Activated T-cell treated with anti-CD3 and anti-CD28 coated beads, Interleukin-2, amount 50 U/mL, for 24 hours (primary cell): ENCODE data around the gene CDK18.

Experiments
- DNase-seq: peaks from one replicate; pipeline ENCODE4 v3.0.0-alpha.2; 2020
- H3K27ac Mint-ChIP-seq: 2 replicates; pipeline ENCODE4 v1.8.0; 2020; ENCODE audit warnings: mild to moderate bottlenecking, mixed read lengths
- H3K27me3 Mint-ChIP-seq: 2 replicates; pipeline ENCODE4 v1.8.0; 2020; ENCODE audit warnings: mixed read lengths
- H3K36me3 Mint-ChIP-seq: 2 replicates; pipeline ENCODE4 v1.8.0; 2020; ENCODE audit warnings: low read depth, mixed read lengths
- H3K4me1 Mint-ChIP-seq: 2 replicates; pipeline ENCODE4 v1.8.0; 2020; ENCODE audit warnings: low read depth, mixed read lengths
- H3K4me3 Mint-ChIP-seq: 2 replicates; pipeline ENCODE4 v1.8.0; 2020; ENCODE audit warnings: mild to moderate bottlenecking, moderate library complexity, mixed read lengths
- H3K9me3 Mint-ChIP-seq: 2 replicates; pipeline ENCODE4 v1.8.0; 2020; ENCODE audit warnings: mixed read lengths

The CDK18 gene

GRCh38 chr1:205506409-205507200, 2.1 kb downstream of the CDK18 start:
- DNase-seq = no peak
- Mint-ChIP-seq H3K27ac (no peak overlapping the region), H3K27me3 (peaks cover 5% of the 10 kb centered on the region), H3K9me3 (no peaks in the 10 kb centered on the region), H3K4me3 (no peak overlapping the region), H3K36me3 (no peaks in the 10 kb centered on the region), H3K4me1 (peaks cover 14% of the 10 kb centered on the region)

GRCh38 chr1:205508227-205508714, 3.8 kb downstream of the CDK18 start:
- H3K27me3 Mint-ChIP-seq = peaks cover 5% of the 10 kb centered on the region

GRCh38 chr1:205510308-205510950, 6.0 kb downstream of the CDK18 start:
- no peaks in the 10 kb centered on the region for H3K36me3 Mint-ChIP-seq
- no peak for DNase-seq
- H3K4me1 Mint-ChIP-seq = peaks cover 10% of the 10 kb centered on the region
- no peak overlapping the region for H3K27ac Mint-ChIP-seq
- H3K9me3 Mint-ChIP-seq = no peaks in the 10 kb centered on the region
- H3K27me3 Mint-ChIP-seq = peaks cover 4% of the 10 kb centered on the region
- H3K4me3 Mint-ChIP-seq = no peak overlapping the region

More at GRCh38 chr1:205508227-205508714, 3.8 kb downstream of the CDK18 start:
- no peak overlapping the region for H3K27ac Mint-ChIP-seq
- peaks cover 14% of the 10 kb centered on the region for H3K4me1 Mint-ChIP-seq
- no peak for DNase-seq
- no peak overlapping the region for H3K4me3 Mint-ChIP-seq
- H3K36me3 Mint-ChIP-seq = no peaks in the 10 kb centered on the region
- no peaks in the 10 kb centered on the region for H3K9me3 Mint-ChIP-seq

DNA sequence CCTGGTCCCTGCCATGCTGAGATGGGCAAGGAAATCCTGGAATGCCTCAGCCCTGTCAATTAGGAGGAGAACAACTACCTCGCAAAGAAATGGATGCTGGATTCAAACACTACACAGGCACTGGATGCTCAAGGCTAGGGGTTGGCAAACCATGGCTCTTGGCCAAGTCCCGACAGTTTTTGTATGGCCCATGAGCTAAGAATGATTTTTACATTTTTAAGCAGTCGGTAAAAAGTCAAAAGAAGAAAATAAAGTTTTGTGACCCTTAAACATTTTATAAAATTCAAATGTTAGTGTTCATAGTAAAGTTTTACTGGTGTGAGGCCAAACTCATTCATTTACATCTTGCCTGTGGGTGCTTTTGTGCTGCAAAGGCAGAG, 6.5 kb downstream of the CDK18 start:
- H3K27me3 Mint-ChIP-seq = no peaks in the 10 kb centered on the region
- peaks cover 8% of the 10 kb centered on the region for H3K4me1 Mint-ChIP-seq
- no peaks in the 10 kb centered on the region for H3K36me3 Mint-ChIP-seq
- no peaks in the 10 kb centered on the region for H3K9me3 Mint-ChIP-seq
- DNase-seq = no peak
- H3K27ac Mint-ChIP-seq = no peak overlapping the region
- H3K4me3 Mint-ChIP-seq = no peak overlapping the region

GRCh38 chr1:205512059-205513045, 7.9 kb downstream of the CDK18 start:
- no peaks in the 10 kb centered on the region for H3K9me3 Mint-ChIP-seq
- no peaks in the 10 kb centered on the region for H3K27me3 Mint-ChIP-seq
- H3K4me1 Mint-ChIP-seq = peaks cover 8% of the 10 kb centered on the region
- H3K27ac Mint-ChIP-seq = no peak overlapping the region
- H3K36me3 Mint-ChIP-seq = no peaks in the 10 kb centered on the region
- H3K4me3 Mint-ChIP-seq = no peak overlapping the region
- no peak for DNase-seq

- Mint-ChIP-seq H3K4me3 (no peak overlapping the region), H3K27me3 (no peaks in the 10 kb centered on the region), H3K36me3 (no peaks in the 10 kb centered on the region), H3K4me1 (peaks cover 8% of the 10 kb centered on the region), H3K27ac (no peak overlapping the region), H3K9me3 (no peaks in the 10 kb centered on the region)
- DNase-seq = no peak
These were observed 9.3 kb downstream of the CDK18 start for GRCh38 chr1:205513774-205514173.

DNA sequence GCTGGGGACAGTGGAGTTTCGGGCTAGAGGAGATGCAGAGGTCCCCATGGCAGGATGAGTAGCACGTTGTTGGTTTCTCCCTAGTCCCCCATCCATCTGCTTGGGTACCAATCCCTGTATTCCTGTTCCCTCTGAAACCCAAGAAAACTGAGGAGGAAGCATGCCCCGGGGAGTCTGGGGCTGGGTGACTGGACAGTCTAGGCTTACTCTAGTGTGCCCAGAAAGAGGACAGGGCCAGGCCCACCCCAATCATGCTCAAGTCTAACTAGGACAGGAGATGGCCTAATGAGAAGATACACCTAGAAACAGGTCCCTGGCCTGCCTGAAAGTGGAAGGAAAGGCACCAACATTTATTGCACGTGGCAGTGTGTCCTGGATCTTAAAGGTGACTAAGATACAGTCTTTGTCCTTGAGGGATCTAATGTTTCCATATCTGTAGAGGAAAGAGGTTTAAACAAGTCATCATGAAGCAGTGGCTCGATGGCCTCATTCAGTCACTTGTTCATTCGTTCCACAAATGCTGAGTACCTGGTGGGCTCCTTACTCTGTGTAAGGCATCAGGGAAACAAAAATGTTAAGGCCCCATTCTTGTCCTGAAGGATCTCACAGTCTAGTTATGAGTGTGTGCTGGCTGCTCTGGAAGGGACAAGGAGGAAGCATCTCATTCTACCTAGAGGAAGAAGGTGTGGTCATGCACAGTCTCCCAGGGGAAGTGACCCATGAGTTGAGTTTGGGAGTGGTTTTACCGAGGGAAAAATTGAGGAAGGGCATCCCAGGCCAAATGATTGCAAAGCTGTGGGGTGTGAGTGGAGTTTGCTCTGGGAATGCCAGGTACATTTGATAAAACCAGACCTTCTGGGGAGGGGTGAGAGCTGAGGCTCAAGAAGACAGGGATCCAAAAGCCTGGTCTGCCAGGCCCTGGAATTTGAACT, 10.0 kb downstream of the CDK18 start:
- peaks cover 8% of the 10 kb centered on the region for H3K4me1 Mint-ChIP-seq
- H3K27me3 Mint-ChIP-seq = peaks cover 3% of the 10 kb centered on the region
- peak overlapping the region; percentile 19 for H3K27ac Mint-ChIP-seq
- DNase-seq = no peak
- H3K36me3 Mint-ChIP-seq = no peaks in the 10 kb centered on the region
- H3K4me3 Mint-ChIP-seq = no peak overlapping the region
- H3K9me3 Mint-ChIP-seq = no peaks in the 10 kb centered on the region

DNA sequence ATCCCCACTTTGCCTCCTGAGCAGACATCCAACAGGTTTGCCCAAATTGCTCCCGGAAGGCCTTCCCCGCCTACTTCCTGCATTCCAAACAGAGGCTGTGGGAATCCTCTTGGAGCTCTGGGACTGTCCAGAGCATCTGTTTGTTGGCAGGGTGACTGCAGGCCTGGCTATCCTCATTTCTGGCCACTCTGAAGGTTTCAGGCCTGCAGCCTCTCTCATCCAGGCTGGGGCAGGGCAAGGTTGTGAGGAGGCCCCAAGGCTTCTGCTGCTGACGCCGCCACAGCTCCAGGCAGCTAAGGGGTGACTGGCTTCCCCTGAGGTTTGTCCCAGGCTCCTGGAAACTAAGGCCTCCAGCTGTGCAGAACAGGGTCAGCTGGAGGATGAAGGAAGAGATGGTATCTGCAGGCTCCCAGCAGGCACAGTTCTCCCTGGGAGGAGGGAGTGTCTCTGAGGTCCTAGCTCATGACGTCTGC, 11.3 kb downstream of the CDK18 start:
- no peak overlapping the region for H3K27ac Mint-ChIP-seq
- no peak overlapping the region for H3K4me3 Mint-ChIP-seq
- H3K36me3 Mint-ChIP-seq = no peaks in the 10 kb centered on the region
- peaks cover 3% of the 10 kb centered on the region for H3K27me3 Mint-ChIP-seq
- no peaks in the 10 kb centered on the region for H3K9me3 Mint-ChIP-seq
- H3K4me1 Mint-ChIP-seq = peaks cover 8% of the 10 kb centered on the region
- no peak for DNase-seq

GRCh38 chr1:205516362-205516761, 11.9 kb downstream of the CDK18 start:
- H3K36me3 Mint-ChIP-seq = no peaks in the 10 kb centered on the region
- no peaks in the 10 kb centered on the region for H3K9me3 Mint-ChIP-seq
- no peak overlapping the region for H3K27ac Mint-ChIP-seq
- DNase-seq = no peak
- H3K27me3 Mint-ChIP-seq = peaks cover 3% of the 10 kb centered on the region
- H3K4me1 Mint-ChIP-seq = peaks cover 8% of the 10 kb centered on the region
- no peak overlapping the region for H3K4me3 Mint-ChIP-seq

DNA sequence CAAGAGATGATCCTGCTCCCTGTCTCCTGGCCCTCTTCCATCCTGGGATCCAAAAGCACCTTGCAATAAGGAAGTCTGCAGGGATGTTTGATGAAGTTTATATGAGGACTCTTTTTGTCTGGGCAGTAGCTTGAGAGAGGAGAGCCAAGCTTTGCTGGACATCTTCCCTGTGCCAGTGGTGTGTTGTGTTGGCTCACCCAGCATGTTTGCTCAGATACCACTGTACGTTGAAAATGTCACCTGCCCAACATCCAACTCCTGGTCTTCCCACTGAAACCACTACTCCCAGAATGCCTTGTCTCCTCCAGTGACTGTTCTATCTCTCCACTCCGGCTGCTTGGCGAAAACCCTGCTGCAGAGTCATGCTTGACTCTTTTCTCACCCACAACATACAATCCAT, 12.8 kb downstream of the CDK18 start:
- no peaks in the 10 kb centered on the region for H3K9me3 Mint-ChIP-seq
- H3K27ac Mint-ChIP-seq = no peak overlapping the region
- H3K4me3 Mint-ChIP-seq = no peak overlapping the region
- no peaks in the 10 kb centered on the region for H3K36me3 Mint-ChIP-seq
- H3K4me1 Mint-ChIP-seq = peaks cover 8% of the 10 kb centered on the region
- peaks cover 3% of the 10 kb centered on the region for H3K27me3 Mint-ChIP-seq
- DNase-seq = no peak

DNA sequence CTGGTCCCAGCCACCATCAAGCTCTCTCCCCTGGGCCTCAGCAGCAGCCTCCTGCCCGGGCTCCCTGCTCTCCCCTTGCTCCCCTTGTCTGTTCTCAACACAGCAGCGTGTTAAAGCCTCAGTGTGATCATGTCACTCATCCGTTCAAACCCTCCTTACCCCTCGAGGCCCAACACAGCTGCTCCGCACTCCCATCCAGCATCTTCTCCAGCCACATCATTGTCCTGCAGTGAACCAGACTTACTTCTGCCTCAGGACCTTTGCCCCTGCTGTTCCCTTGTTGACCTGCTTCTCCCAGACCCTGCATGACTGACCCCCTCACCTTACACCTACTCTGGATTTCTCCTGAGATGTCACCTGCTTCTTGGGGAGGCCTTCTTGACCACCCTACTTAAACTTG, 13.3 kb downstream of the CDK18 start:
- H3K27ac Mint-ChIP-seq = no peak overlapping the region
- no peak overlapping the region for H3K4me3 Mint-ChIP-seq
- H3K9me3 Mint-ChIP-seq = no peaks in the 10 kb centered on the region
- peaks cover 3% of the 10 kb centered on the region for H3K27me3 Mint-ChIP-seq
- H3K36me3 Mint-ChIP-seq = no peaks in the 10 kb centered on the region
- DNase-seq = no peak
- H3K4me1 Mint-ChIP-seq = peaks cover 8% of the 10 kb centered on the region

- DNase-seq = no peak
- no peak overlapping the region for H3K27ac Mint-ChIP-seq
- no peak overlapping the region for H3K4me3 Mint-ChIP-seq
- peaks cover 3% of the 10 kb centered on the region for H3K27me3 Mint-ChIP-seq
- H3K4me1 Mint-ChIP-seq = peaks cover 8% of the 10 kb centered on the region
- no peaks in the 10 kb centered on the region for H3K9me3 Mint-ChIP-seq
- H3K36me3 Mint-ChIP-seq = no peaks in the 10 kb centered on the region
These were observed 14.4 kb downstream of the CDK18 start for GRCh38 chr1:205518661-205519540.
